GM19025 (cell line): ENCODE results near the gene BAZ2B.

Source experiments
- ATAC-seq: cut with Tn5 transposase; IDR thresholded peaks from one replicate; pipeline ENCODE4 v1.9.1; 2021; ENCODE audit warnings: mild to moderate bottlenecking, low read depth, moderate library complexity; ENCODE audit not compliant: unreplicated experiment

Gene BAZ2B

DNA sequence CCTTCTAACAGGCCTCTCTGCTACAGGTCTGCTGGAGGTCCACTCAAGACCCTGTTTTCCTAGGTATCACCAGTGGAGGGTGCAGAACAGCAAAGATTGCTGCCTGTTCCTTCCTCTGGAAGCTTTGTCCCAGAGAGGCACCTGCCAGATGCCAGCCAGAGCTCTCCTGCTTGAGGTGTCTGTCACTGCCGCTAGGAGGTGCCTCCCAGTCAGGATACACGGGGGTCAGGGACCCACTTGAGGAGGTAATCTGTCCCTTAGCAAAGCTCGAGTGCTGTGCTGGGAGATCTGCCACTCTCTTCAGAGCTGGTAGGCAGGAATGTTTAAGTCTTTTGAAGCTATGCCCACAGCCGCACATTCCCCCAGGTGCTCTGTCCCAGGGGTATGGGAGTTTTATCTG, 140.6 kb downstream of the BAZ2B start:
- no peak for ATAC-seq

DNA sequence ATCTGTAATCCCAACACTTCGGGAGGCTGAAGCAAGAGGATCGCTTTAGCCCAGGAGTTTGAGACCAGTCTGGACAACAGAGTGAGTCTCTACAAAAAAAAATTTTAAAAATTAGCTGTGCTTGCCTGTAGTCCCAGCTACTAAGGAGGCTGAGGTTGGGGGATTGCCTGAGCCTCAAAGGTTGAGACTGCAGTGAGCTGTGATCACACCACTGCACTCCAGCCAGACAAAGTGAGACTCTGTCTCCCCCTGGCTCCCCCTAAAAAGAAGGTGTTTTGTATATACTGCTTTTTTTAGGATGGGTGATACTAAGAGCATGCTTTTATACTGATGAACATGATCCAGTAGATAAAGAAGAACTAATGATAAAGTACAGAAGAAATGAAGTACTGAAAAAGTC, 145.0 kb downstream of the BAZ2B start:
- ATAC-seq = no peak

DNA sequence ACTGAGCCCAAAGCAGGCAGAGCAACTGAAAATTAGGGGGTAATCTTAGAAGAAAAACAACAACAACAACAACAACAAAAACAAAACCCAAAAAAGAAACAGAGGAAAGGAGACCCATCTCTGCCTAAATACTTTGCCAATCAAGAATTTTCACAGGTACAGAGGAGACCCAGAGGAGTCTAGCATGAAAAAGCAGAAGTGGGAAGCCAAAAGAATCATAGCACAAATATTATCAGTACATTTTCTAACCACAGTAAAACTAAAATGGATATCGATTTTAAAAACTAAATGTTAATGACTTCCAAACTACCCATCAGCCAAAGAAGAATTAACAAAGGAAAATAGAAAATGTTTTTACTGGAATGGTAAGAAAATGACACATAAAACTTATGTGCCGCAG, 148.1 kb downstream of the BAZ2B start:
- ATAC-seq = no peak

DNA sequence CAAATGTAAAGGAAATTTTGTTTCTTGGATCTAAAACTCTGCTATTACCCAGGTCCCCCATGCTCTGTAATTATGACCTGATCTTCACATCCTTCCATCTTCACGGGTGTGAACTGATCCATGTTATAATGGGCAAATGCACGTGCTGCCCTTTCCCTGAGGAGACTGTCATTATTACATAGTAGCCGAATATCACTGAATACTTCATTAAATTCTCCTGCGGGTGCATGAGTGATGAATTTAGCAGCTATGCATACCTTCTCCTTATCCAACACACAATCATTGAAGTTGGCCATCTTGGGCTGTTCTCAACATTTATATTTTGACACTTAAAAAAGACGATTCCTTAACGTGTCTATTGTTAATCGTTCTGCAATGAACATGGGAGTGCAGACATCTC, 153.4 kb downstream of the BAZ2B start:
- ATAC-seq = no peak

DNA sequence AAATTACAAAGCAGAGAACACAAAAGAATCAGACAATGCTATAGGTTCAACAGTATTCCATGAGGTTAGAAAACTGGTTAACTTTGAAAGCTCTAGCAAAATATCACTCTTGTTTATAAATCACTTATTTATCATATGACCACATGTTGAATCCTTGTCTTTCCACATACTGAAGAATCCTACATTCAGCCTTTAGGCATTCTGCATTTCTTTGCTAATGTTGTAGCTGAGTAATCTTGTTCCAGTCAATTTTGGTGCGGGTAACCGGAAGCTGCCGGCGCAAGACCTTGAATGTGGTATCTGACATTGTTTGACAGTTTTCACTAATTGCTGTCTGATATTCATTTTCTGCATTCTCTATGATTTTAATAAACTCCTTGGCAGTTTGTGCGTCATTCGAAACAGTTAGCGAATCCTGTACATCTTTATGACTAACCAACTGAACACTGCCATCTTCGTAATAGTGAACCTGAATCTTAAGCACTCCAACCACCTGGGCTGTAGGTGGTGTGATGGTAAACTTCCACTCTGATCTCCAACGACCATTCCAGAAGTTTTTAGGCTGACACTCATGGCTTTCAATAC, 154.1 kb downstream of the BAZ2B start:
- no peak for ATAC-seq

DNA sequence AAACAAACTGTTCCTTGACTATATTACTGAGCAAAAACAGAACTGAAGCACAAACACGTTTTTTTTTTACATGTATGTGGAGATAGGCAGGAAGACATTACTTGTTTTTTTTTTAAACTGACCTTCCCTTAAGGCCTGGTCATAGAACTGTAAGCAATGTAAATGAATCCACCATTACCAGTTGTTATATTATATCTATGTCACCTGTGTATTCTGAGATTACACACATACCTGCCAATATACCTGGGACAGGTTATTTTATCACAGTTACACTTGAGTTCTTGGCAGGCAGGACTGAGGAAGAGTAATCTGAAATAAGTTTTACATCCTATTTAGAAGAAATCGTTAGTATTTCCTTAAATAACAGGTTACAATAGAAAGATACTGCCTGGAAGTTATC, 155.3 kb downstream of the BAZ2B start:
- no peak for ATAC-seq

DNA sequence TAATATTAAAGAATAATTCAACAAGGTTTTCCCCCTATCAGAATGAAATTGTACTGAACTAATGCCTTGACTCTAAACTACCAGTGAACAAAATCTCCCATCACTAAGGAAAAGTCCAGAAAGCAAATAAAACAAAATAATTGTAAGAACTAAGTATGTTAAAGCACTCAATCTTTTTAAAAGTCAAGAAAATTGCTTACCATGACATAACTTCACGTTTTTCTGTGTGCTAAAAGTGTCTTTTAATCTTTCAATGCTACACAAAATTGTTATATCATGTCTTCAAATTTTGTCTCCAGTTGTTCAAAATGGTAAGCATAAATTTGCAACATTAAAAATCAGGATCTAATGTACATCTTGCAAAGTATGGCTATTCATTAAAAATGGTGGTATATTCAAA, 156.1 kb downstream of the BAZ2B start:
- no peak for ATAC-seq

DNA sequence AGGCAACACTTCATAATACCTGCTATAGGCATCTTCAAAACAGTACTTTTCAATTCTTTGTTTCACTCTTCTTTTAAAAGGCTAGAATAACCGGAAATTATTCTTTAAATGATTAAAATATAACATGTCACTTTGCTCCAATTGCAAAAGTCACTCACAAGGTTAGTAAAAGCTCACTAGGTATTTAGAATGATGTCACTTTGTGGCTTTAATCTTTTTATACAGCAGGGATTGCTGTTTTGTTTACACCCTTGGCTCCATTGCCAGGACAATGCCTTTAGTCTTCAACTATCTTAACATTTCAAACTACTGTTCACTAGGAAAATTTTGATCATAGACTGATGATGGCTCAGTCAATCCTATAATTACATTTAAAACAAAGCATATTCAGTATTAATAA, 157.1 kb downstream of the BAZ2B start:
- ATAC-seq = no peak

DNA sequence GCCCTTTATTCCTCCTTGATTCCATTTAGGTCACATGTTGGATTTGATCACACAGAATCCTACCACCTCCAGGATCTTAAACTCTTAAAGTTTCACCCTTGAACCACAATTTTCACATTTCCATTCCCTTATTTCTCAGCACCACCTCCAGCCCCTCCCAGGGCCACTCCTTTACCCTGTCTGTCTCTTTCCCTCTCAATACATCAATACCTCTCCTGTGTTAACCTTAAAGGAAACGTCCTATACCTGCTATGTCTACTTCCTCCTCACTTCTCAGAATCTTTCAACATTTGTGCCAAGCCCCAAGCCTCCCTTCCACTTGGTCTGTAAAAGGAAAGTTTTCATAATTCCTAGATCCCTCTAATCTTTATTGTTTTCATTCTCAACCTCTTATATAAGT, 158.8 kb downstream of the BAZ2B start:
- ATAC-seq = no peak

DNA sequence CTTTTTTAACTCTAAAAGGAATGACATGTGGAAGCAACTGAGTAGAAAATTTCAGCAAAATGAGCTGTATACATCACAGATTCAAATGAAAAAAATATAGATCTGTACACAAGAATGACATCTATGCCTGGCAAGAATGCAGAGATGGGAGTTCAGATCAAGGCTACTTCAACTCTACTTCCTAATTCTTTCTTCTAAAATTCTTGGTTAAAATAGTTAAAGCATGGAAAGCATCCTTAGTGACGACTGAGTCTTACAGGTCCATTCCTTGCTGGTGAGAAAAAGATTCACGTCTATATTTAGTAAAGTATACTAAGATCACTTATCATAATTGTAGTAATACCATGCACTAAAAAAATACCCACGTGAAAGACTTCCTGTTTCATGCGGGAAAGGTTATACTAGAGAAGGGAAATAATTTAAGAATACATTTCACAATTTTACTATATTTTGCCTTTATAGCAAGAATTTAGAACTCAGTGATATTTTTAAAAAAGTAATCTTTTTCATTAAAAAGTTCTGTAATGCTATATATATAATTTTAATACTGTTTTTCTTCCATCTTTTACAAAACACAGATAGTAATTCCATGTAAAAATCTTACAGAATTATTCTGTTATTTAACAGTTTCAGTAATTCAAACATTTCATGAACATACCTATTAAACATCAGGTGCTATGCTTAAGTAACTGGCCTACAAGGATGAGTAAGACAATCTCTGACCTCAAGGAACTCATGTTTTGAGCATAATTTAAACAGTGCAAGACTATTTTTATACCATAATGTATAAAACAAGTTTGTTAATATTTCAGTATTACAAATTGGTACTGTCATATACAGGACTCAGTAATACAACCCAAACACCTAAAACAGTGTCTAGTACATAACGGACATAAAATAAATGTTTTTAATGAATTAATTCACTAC, 159.6 kb downstream of the BAZ2B start:
- ATAC-seq = no peak

DNA sequence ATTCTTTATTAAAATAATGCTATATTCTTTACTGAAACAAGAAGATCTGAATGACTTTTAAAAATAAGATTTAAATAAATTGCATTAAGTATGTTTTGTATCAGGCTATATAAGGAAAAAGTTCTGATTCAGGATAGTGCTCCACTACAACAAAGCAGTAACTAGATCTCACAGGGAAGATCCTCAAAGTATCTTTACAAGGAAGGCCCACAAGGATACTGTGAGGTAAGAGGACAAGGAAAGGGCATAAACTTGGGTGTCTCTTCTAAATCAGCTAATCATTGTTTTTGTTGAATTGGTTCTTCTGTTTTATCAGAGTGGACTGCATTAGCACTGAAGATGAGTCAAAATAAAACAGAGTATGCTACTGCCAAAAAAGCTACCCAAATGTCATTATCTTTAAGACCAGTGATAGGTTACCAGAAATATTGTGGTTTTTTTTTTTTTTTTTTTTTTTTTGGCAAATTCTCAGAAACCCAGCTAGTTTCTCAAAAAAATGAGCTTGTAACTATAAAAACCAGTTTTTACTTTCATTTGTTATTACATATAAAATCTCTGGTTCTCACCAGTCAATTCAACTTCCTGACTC, 160.9 kb downstream of the BAZ2B start:
- ATAC-seq = no peak

DNA sequence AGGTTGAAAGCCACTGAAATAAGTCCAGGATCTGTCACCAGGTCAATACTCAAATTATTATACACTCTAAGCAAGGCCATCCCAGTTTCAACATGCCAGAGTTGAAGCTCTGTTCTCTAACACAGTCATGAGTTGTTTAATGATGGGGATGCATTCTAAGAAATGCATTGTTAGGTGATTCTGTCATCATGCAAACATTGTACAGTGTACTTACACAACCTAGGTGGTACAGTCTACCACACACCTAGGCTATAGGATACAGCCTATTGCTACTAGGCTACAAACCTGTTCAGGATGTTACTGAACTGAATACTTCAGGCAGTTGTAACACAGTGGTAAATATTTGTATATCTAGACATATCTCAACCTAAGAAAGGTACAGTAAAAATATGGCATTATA, 162.2 kb downstream of the BAZ2B start:
- no peak for ATAC-seq

DNA sequence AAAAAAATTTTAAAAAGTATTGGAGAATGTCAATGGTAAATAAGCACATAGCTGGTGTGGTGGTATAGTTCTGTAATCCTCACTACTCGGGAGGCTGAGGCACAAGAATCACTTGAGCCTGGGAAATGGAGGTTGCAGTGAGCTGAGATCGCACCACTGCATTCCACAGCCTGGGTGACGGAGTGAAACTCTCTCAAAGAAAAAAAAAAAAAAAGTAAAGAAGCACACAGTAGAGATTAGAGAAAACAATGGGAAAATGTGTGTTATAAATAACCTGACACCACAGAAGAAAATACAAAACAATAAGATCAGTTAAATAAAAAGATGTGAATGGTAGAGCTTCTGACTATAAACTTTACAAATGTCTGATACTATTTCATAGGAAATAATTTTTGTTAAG, 166.2 kb downstream of the BAZ2B start:
- no peak for ATAC-seq

DNA sequence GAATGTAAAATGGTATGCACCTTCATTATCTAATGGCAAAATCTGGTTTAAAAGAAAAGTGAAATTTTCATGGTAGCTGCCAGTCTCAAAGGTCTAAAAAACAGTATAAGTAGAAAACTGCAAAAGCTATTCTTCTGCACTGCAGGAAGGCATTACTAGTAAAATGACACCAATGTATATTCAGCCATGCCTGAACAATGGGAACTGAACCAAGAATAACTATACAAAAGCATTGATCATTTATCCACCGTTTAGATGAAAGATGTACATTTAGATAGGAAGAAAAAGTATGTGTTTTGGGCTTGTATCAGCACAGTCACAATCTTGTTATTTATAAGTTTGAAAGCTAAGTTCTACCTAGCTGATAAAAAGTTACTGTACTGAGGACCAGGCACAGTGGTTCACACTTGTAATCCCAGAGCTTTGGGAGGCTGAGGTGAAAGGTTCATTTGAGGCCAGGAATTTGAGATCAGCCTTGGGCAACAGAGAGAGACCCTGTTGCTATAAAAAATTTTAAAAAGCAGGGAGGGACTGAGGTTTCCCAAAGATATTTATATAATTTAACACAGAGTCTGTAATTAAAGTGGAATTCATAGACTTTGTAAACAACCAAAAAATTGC, 166.7 kb downstream of the BAZ2B start:
- ATAC-seq = no peak

DNA sequence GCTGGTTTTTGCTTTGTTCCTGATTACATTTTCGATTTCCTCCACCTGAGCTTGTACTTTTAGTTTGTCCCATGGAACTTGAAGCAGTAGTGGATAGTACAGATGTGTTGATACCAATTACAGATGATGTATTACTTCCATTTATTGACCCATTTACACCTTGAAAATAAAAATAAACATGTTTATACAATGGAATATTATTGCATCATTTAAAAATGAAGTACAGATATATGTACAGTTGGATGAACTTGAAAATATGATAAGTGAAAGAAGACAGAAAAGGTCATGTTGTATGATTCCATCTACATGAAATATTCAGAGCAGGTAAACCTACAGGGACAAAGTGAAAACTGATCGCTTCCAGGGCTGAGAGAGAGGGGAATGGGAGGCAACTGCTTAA, 169.5 kb downstream of the BAZ2B start:
- ATAC-seq = no peak

DNA sequence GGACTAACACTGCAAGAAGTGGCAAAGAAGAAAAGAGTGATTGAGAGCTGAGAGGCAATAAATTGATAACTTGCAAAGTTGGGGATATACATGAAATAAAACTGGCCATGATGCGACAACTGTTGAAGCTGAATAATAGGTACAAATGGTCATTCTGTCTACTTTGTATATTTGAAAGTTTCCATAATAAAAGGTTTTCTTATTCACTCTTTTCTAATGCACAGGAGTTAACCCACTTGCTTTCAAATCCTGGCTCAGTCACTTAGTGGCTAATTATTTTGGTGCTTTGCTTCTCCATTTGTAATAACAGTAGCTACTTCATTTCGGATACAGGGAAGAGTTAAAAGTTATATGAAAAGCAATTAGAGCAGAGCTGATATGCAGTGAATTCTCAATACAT, 170.1 kb downstream of the BAZ2B start:
- ATAC-seq = no peak

DNA sequence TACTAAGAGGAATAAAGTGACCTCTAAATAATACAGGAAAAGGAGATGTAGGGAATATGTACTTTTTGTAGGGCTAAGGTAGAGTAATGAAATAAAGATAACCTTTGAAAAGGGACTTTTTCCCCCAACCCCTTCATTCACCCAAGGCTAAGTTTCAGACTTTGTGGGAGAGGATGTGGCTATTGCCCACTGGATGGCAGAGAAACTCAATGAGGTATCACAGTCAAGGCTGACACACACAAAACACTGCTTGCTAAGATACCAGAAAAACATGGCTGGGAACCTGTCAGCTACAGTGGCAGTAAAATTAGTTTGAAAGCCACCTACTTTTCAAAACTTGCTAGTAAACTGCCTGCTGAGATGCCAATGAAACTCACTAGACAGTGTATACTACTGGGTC, 171.0 kb downstream of the BAZ2B start:
- ATAC-seq = no peak

DNA sequence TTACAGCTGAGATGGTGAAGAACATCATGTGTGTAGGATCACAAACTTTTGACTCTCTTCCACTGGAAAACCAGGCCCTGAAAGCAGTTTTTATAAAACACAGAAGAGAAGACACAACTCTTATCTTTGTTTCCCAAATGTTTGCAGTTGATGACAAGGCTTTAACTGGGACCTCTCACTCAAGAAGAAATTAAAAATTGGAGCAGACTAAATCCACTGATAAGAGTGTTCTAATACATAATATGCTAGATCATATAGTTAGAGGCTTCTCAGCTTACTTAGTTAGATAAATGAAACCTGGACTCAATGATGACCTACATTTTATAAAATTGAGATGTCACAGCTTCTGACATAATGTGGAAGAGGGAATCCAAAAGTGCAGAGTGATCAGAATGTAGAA, 171.6 kb downstream of the BAZ2B start:
- ATAC-seq = no peak

DNA sequence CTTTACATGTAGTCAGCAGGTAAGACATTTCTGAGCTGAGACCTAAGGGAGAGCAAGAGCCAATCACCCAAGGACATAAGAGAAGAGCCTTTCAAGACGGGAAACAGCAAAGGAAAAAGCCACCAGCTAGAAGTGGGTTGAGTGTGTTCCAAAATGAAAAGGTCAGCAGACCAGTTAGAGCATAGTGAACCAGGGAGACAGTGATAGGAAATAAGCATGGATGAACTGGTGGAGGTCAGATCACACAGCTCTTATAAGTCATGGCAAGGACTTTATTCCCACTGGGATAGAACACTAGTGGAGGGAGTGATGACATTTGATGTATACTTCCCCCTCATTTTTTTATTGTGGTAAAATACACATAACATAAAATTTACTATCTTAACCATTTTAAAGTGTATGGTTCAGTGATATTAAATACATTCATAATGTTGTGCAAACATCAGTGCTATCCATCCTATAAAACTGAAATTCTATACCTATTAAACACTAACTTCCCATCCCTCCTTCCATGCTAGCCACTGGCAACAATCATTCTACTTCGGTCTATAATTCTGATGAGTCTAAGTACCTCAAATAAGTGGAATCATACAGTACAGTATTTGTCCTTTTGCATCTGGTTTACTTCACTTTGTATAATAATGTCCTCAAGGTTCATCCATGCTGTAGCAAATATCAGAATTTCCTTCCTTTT, 174.0 kb downstream of the BAZ2B start:
- ATAC-seq = no peak

DNA sequence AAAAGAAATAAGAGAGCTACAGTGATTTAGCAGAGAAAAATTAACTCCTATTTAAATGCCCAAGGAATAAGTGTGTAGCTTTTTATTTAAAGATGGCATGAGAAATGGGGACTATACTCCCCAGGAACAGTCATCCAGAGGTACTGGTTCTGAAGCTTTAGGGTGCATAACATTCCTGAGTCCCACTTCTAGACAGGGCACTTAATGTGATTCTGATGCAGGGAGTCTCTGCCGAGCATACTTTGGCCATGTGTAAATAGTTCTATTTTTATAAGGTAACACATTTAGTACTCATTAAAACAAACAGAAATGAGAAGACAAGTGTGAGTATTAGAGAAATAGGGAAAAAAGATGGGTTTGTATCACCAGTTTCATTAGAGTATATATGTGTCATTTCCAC, 175.2 kb downstream of the BAZ2B start:
- ATAC-seq = no peak

DNA sequence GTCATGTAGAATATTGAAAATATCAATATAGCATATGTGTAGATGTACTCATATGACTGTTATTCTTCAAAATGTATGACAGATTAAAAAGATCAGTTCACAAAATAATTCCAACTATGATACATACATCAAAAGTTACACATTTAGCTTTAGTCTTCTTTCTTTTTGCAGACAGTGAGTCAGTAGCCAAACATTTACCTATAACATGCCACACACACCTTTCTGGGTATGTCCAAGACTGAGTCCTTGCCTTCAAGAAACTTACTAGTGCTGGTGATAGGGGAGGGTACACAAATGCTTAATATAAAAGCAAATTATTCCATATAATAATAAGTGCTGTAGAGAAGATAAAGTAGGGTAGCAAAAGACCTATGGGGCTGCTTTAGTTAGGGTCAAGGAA, 176.9 kb downstream of the BAZ2B start:
- ATAC-seq = no peak
